Ovary (tissue), 9 donors: ENCODE data around the gene HTRA2. TPM values are rescaled to one million over a fixed set of nuclear protein-coding genes. Genes with fewer than 3 reads are reported as not detected.

Experiments
- DNase-seq, 5 donors: peaks; one replicate each; pipeline ENCODE4 v3.0.0-alpha.2; 2019 to 2020
- H3K27ac ChIP-seq, 2 donors: fragments of 200-600 bp; one replicate each; pipeline versions ENCODE4 v1.5.1 to v1.8.0; 2019 to 2022
- H3K27me3 ChIP-seq: fragments of 200-600 bp; one replicate; pipeline ENCODE4 v1.8.0; 2022
- H3K36me3 ChIP-seq: fragments of 200-600 bp; sonication (generic); one replicate; pipeline ENCODE4 v1.5.1; 2019
- H3K4me1 ChIP-seq: one replicate; pipeline ENCODE4 v1.8.1; 2013; ENCODE audit warnings: mild to moderate bottlenecking, moderate library complexity; ENCODE audit not compliant: insufficient read depth
- H3K4me3 ChIP-seq: fragments of 200-600 bp; sonication (generic); one replicate; pipeline ENCODE4 v1.5.1; 2017
- H3K9me3 ChIP-seq, 2 donors: fragments of 200-600 bp in 1 of 2; sonication (generic) in 1 of 2; one replicate each; pipeline versions ENCODE4 v1.5.1 to v1.8.1; 2013 to 2019; ENCODE audit warnings: mild to moderate bottlenecking in 1 of 2, moderate library complexity in 1 of 2
- CTCF ChIP-seq, 3 donors: fragments of 450-650 bp in 2 of 3; fragments of 200-600 bp in 1 of 3; IDR thresholded peaks; one replicate each; pipeline versions ENCODE4 v1.5.1 to v1.8.0; 2016 to 2022; ENCODE audit warnings: antibody characterized with exemption in 3 of 3, mild to moderate bottlenecking in 1 of 3
- EP300 ChIP-seq: sonication (generic); formaldehyde crosslinking; IDR thresholded peaks from one replicate; pipeline ENCODE4 v1.6.1; 2017; ENCODE audit warnings: antibody characterized with exemption
- POLR2A ChIP-seq: fragments of 450-650 bp; IDR thresholded peaks from one replicate; pipeline ENCODE4 v1.6.1; 2017; ENCODE audit warnings: antibody characterized with exemption, mild to moderate bottlenecking, moderate library complexity
- WGBS, 3 donors: extraction: QIAGEN DNeasy Blood & Tissue Kit in 1 of 3; methylation state at CpG; one replicate each; pipeline versions ENCODE4 v1.1.5 to v1.1.7; 2013 to 2017; 5-methylcytosine and 5-hydroxymethylcytosine counted together
- intact Hi-C, 4 donors: fragments of 100-400 bp; cut with DNase I; formaldehyde crosslinking; loops; one replicate each; pipeline versions ENCODE4 v1.11.0 to v1.15.1; 2022 to 2023
- polyA plus RNA-seq, 2 donors: library from polyadenylated mRNA; stranded (reverse); fragments of 200-250 nt in 1 of 2; fragments of 350-450 nt in 1 of 2; fragmentation: Illumina TruSeq in 1 of 2; extraction: RNeasy Lipid Tissue Mini Kit (QIAGEN cat#74804) in 1 of 2; gene quantifications; one replicate each; pipeline ENCODE4 v1.2.3, GENCODE V29; 2013 to 2014
- total RNA-seq, 7 donors: library from RNA; depleted of rRNA in 2 of 7; stranded (reverse); fragments of >200 nt in 2 of 7; fragmentation: NEBNext Ultra II Directional in 3 of 7; extraction: Animal tissue kit (Norgen Biotek cat#: 25700) in 3 of 7; gene quantifications; one replicate each; pipeline versions ENCODE4 v1.1.0 to v1.2.4, GENCODE V29; 2016 to 2023
- donor health status: DM: no; HTN: no; CAD: no; lungs with moderate emphysema.
- donor health status: DM: no; HTN: no; CAD: no.
- donor health status: Bipolar disorder and iron deficiency.
- donor health status: DM: yes; HTN: yes; CAD: no.
- donor health status: DM: no; HTN: no; CAD: no.
- donor health status: DM: yes; HTN: yes; CAD: no.

The HTRA2 gene
- total and polyA plus RNA-seq, 9 donors = 28.7 to 47.6 (median 36.9) TPM

DNA sequence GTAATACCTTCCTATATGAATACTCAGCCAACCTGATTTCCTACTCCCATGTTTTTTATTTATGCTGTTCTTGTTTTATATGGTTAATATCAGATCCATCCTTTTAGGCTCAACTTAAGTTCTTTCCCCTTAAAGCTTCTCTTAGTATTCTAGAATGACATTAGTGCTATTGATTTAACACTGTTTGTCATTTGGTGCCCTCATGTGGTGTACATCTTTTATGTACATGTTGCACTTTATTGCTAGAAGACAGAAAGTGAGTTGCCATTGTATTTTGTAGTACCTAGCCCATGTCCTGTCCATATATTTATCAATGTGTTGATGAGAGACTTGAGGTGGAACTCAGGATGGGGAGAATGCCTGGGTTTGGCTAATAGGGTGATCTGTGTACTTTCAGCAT lies 2.5 kb downstream of the HTRA2 start:
- H3K4me1 ChIP-seq = peaks cover 13% of the 10 kb centered on the region
- no peaks in the 10 kb centered on the region for H3K9me3 ChIP-seq
- H3K36me3 ChIP-seq = no peaks in the 10 kb centered on the region
- no peak for DNase-seq
- intact Hi-C loops = loop anchor here in 1 of 4 donors (5.0 kb wide), 1 partner anchor 50 kb away; the partner anchor contains the start of genes CCDC142 and TTC31
- TF ChIP-seq CTCF (IDR thresholded peaks at IDR 0.05) (no peak), EP300 (no peak), POLR2A (no peak)
- H3K4me3 ChIP-seq = no peak overlapping the region
- H3K27ac ChIP-seq = no peak overlapping the region
- H3K27me3 ChIP-seq = no peaks in the 10 kb centered on the region

DNA sequence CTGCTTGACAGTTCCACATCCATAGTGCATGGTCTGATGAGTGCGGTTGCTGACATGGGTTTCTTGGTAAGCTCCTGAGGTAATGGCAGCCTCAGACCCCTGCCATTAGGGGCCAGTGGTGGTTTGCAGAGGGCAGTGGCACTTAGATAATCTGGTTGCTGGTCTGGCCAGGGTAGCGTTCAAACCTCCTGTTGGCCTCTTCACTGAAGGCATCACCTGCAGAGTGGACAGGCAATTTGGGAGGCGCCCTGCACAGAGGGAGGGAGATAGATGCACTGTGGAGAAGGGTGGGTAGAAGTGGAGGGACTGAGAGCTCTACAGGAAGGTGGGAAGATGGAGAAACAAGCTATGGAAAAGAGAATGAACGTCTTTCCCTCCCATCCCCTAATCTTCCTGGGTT lies 3.7 kb downstream of the HTRA2 start:
- H3K9me3 ChIP-seq = no peaks in the 10 kb centered on the region
- no peak overlapping the region for H3K27ac ChIP-seq
- peaks cover 12% of the 10 kb centered on the region for H3K4me1 ChIP-seq
- no peak for DNase-seq
- H3K36me3 ChIP-seq = no peaks in the 10 kb centered on the region
- intact Hi-C loops = loop anchor here in 1 of 4 donors (5.0 kb wide), 1 partner anchor 51 kb away; the partner anchor contains the start of genes CCDC142 and TTC31
- no peak overlapping the region for H3K4me3 ChIP-seq
- TF ChIP-seq EP300 = no peak
- TF ChIP-seq CTCF (IDR thresholded peaks at IDR 0.05) = no peak
- TF ChIP-seq POLR2A = no peak
- no peaks in the 10 kb centered on the region for H3K27me3 ChIP-seq
- WGBS, 3 donors = 66 to 75% (median 72%) methylated on average over 4 of the region's 4 CpGs

GRCh38 chr2:74534411-74534810 lies 4.7 kb downstream of the HTRA2 start:
- intact Hi-C loops = loop anchor here in 1 of 4 donors (5.0 kb wide), 1 partner anchor 52 kb away; the partner anchor contains the start of genes CCDC142 and TTC31
- 76 to 84% (median 80%) methylated on average over 12 of the region's 12 CpGs for WGBS, 3 donors
- Histone ChIP-seq H3K36me3 (no peaks in the 10 kb centered on the region), H3K9me3 (no peaks in the 10 kb centered on the region), H3K27ac (no peak overlapping the region), H3K4me1 (peaks cover 7% of the 10 kb centered on the region), H3K4me3 (no peak overlapping the region), H3K27me3 (no peaks in the 10 kb centered on the region)
- DNase-seq = no peak
- TF ChIP-seq CTCF (IDR thresholded peaks at IDR 0.05) (no peak), POLR2A (no peak), EP300 (no peak)

DNA sequence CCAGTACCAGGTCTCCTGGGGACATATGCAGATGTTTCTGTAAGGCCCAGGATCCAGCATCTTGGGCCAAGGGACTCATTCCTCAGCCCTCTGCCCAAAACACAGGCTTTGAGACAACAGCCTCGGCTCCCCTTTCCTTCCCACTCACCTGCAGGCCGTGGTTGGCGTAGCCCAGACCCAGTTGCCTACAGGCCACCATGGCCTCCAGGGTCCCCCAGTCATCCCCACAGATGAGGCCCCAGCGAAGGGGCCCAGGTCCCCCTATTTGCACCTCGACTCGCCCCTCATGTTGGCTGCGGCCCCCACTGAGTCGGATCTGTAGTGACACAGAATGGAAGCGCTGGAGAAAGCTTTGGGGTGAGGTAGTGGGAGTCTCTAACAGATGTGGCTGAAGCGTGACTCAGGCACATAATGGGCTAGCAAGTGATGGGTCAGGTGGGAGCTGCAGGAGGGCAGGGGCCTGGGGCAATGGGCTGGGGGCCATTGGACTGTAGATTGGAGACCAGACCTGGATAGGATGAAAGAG lies 5.8 kb downstream of the HTRA2 start:
- WGBS, 3 donors = 81 to 90% (median 90%) methylated on average over 10 of the region's 10 CpGs
- DNase-seq = no peak
- intact Hi-C loops = no loop called here
- TF ChIP-seq POLR2A = no peak
- TF ChIP-seq CTCF (IDR thresholded peaks at IDR 0.05) = no peak
- TF ChIP-seq EP300 = no peak
- H3K9me3 ChIP-seq = no peaks in the 10 kb centered on the region
- no peaks in the 10 kb centered on the region for H3K27me3 ChIP-seq
- H3K27ac ChIP-seq = no peak overlapping the region
- H3K4me3 ChIP-seq = no peak overlapping the region
- peaks cover 5% of the 10 kb centered on the region for H3K4me1 ChIP-seq
- no peaks in the 10 kb centered on the region for H3K36me3 ChIP-seq
